ENCODE measurements around the gene KNDC1. TPM values are rescaled to one million over a fixed set of nuclear protein-coding genes. Genes with fewer than 3 reads are reported as not detected.

Gene KNDC1
- total and polyA plus RNA-seq, 2 of the 4 experiments (the other 2 are of a cell fraction), result 0.18 to 1.1 TPM

- Histone ChIP-seq H3K27me3 (ENCODE audit: control insufficient read depth, insufficient read depth, low read length) (peaks cover 9% of the 10 kb centered on the region), H3K4me3 (ENCODE audit: insufficient read depth, low read depth, low read length) (no peak overlapping the region), H4K20me1 (ENCODE audit: insufficient read depth, low read length) (peaks cover 7% of the 10 kb centered on the region; the same call in 1 of the 2 replicates), H2AK9ac (replicated peaks; ENCODE audit: low read depth, low read length, poor library complexity) (no peak overlapping the region), H3K14ac (replicated peaks; ENCODE audit: low read depth, low read length) (no peak overlapping the region), H3K4me2 (ENCODE audit: low read depth, low read length) (no peak overlapping the region), H3K4ac (ENCODE audit: low read depth, low read length) (no peak overlapping the region), H3K9me3 (ENCODE audit: control insufficient read depth, insufficient read depth, low read length) (no peaks in the 10 kb centered on the region), H3K23ac (ENCODE audit: low read depth, low read length) (no peak overlapping the region), H2AFZ (replicated peaks; ENCODE audit: low read length, poor library complexity) (no peak overlapping the region), H4K91ac (ENCODE audit: insufficient read depth, low read depth, low read length) (no peak overlapping the region), H2BK5ac (ENCODE audit: low read depth, low read length, poor library complexity, severe bottlenecking) (no peak overlapping the region), H3K9ac (ENCODE audit: low read depth, low read length) (no peak overlapping the region), H2BK120ac (ENCODE audit: low read depth, low read length) (no peak overlapping the region), H3K56ac (ENCODE audit: extremely low read depth, insufficient read depth, low read length) (no peak overlapping the region), H3K4me1 (ENCODE audit: control insufficient read depth, insufficient read depth, low read length) (peaks cover 10% of the 10 kb centered on the region), H4K5ac (ENCODE audit: low read depth, low read length) (no peak overlapping the region), H4K8ac (ENCODE audit: low read depth in 2 of 2, low read length in 2 of 2) (no peak overlapping the region), H3K79me1 (ENCODE audit: low read depth in 1 of 2, low read length in 2 of 2) (peaks cover 0 to 3% of the 10 kb centered on the region in 2 experiments; a peak in 1 of 4 replicates), H2AK5ac (ENCODE audit: low read depth, low read length) (no peak overlapping the region), H2BK15ac (ENCODE audit: low read depth, low read length) (no peak overlapping the region), H3K18ac (ENCODE audit: low read depth, low read length) (no peak overlapping the region), H3K9me1 (ENCODE audit: insufficient read depth, low read length) (0 out of 2 replicates have a peak, but pooled peaks cover 4% of the 10 kb centered on the region), H3K27ac (ENCODE audit: insufficient read depth, low read length) (no peak overlapping the region), H3K36me3 (ENCODE audit: control insufficient read depth, insufficient read depth, low read length) (peaks cover 9% of the 10 kb centered on the region; the same call in 1 of the 2 replicates), H2BK20ac (ENCODE audit: low read depth, low read length) (no peak overlapping the region)
- ATAC-seq (ENCODE audit: low read depth) (no peak), DNase-seq (no peak)
- intact Hi-C loops (cut with micrococcal nuclease), result no loop called here
- TF ChIP-seq RCOR1 (IDR thresholded peaks at IDR 0.05; ENCODE audit: insufficient replicate concordance, low read length) (no peak), USF2 (IDR thresholded peaks at IDR 0.05; ENCODE audit: low read depth, low read length) (no peak), NFE2L2 (IDR thresholded peaks at IDR 0.05; ENCODE audit: low read depth, low read length) (no peak), CHD1 (IDR thresholded peaks at IDR 0.05; ENCODE audit: low read depth, low read length) (no peak), MXI1 (IDR thresholded peaks at IDR 0.05; ENCODE audit: borderline replicate concordance, low read depth, low read length) (no peak), ELK1 (IDR thresholded peaks at IDR 0.05; ENCODE audit: borderline replicate concordance, low read depth, low read length) (no peak), MAZ (IDR thresholded peaks at IDR 0.05; ENCODE audit: borderline replicate concordance, low read depth, low read length) (no peak), RAD21 (IDR thresholded peaks at IDR 0.05; ENCODE audit: low read length) (no peak), FOS (IDR thresholded peaks at IDR 0.05; ENCODE audit: low read depth, low read length) (no peak), POLR2A (IDR thresholded peaks at IDR 0.05; ENCODE audit: low read depth, low read length) (no peak), MAFK (IDR thresholded peaks at IDR 0.05; ENCODE audit: low read depth, low read length) (no peak)
- in situ Hi-C loops (cut with MboI; ENCODE audit: low sequenced_read_pairs), result loop anchor here (25.0 kb wide), 1 partner anchor 613 kb away; no protein-coding TSS in a partner anchor
- ChIA-PET POLR2A (ENCODE audit: unreplicated experiment) (no interaction called here), CTCF (no interaction called here)
- dilution Hi-C loops (cut with HindIII; ENCODE audit: low sequenced_read_pairs, unreplicated experiment), result no loop called here
- no TSS peak for BruUV-seq (replicated peaks)
- 82% methylated on average over 4 of the region's 26 CpGs; no CpG with 5 or more reads in 1 of the 2 experiments for WGBS, 2 experiments (ENCODE audit: extremely low coverage in 2 of 2, insufficient read length in 1 of 2)
Measured at GRCh38 chr10:133274751-133275683, 115.0 kb downstream of the KNDC1 start.
